H9 (cell line): Measurements from ENCODE around the gene S100B. TPM values are rescaled to one million over a fixed set of nuclear protein-coding genes. Genes with fewer than 3 reads are reported as not detected.

Experiments
- DNase-seq: peaks from one replicate; pipeline ENCODE4 v3.0.0-alpha.2; 2017
- H2AFZ ChIP-seq: one replicate; pipeline ENCODE4 v1.6.1; 2013; ENCODE audit warnings: mild to moderate bottlenecking, low read length, control low read depth, moderate library complexity
- H2AK5ac ChIP-seq: 2 replicates; pipeline ENCODE4 v1.6.1; 2013; ENCODE audit warnings: low read length, control low read depth, mixed read lengths; ENCODE audit not compliant: insufficient read length
- H2BK120ac ChIP-seq: one replicate; pipeline ENCODE4 v1.6.1; 2013; ENCODE audit warnings: low read depth, mild to moderate bottlenecking, low read length, control low read depth, inconsistent platforms; ENCODE audit not compliant: poor library complexity, severe bottlenecking
- H2BK12ac ChIP-seq: 2 replicates; pipeline ENCODE4 v1.6.1; 2013; ENCODE audit warnings: low read length, control low read depth, mixed read lengths, low read depth; ENCODE audit not compliant: insufficient read length
- H2BK15ac ChIP-seq: 2 replicates; pipeline ENCODE4 v1.6.1; 2013; ENCODE audit warnings: low read depth, low read length, control low read depth
- H2BK20ac ChIP-seq: one replicate; pipeline ENCODE4 v1.6.1; 2013; ENCODE audit warnings: low read depth, mild to moderate bottlenecking, low read length, control low read depth, inconsistent platforms; ENCODE audit not compliant: poor library complexity, severe bottlenecking
- H2BK5ac ChIP-seq: 2 replicates; pipeline ENCODE4 v1.6.1; 2013; ENCODE audit warnings: low read length, control low read depth, mixed read lengths; ENCODE audit not compliant: insufficient read length
- H3K14ac ChIP-seq: 2 replicates; pipeline ENCODE4 v1.6.1; 2013; ENCODE audit warnings: low read length, control low read depth; ENCODE audit not compliant: insufficient read depth
- H3K18ac ChIP-seq: 2 replicates; pipeline ENCODE4 v1.6.1; 2013; ENCODE audit warnings: low read depth, mild to moderate bottlenecking, mixed read lengths, low read length, control low read depth; ENCODE audit not compliant: insufficient read length
- H3K23ac ChIP-seq: 2 replicates; pipeline ENCODE4 v1.6.1; 2013; ENCODE audit warnings: low read length, control low read depth, mixed read lengths, low read depth; ENCODE audit not compliant: insufficient read length
- H3K23me2 ChIP-seq: 2 replicates; pipeline ENCODE4 v1.6.1; 2013; ENCODE audit warnings: low read depth, mild to moderate bottlenecking, mixed read lengths, low read length, control low read depth; ENCODE audit not compliant: insufficient read length, poor library complexity, severe bottlenecking
- H3K27ac ChIP-seq: 2 replicates; pipeline ENCODE4 v1.5.1; 2013; ENCODE audit warnings: low read length, control low read depth, mixed read lengths, low read depth; ENCODE audit not compliant: insufficient read length
- H3K27me3 ChIP-seq: 2 replicates; pipeline ENCODE4 v1.6.1; 2013; ENCODE audit warnings: low read length, control low read depth, inconsistent platforms; ENCODE audit not compliant: insufficient read depth
- H3K4ac ChIP-seq: 2 replicates; pipeline ENCODE4 v1.6.1; 2013; ENCODE audit warnings: low read depth, mild to moderate bottlenecking, control low read depth, inconsistent platforms, low read length, moderate library complexity
- H3K4me1 ChIP-seq: 2 replicates; pipeline ENCODE4 v1.6.1; 2013; ENCODE audit warnings: low read length, control low read depth, inconsistent platforms; ENCODE audit not compliant: insufficient read depth
- H3K4me2 ChIP-seq: 2 replicates; pipeline ENCODE4 v1.6.1; 2013; ENCODE audit warnings: low read length, control low read depth, mixed read lengths; ENCODE audit not compliant: insufficient read length, insufficient read depth
- H3K56ac ChIP-seq: 2 replicates; pipeline ENCODE4 v1.6.1; 2013; ENCODE audit warnings: low read depth, mild to moderate bottlenecking, mixed read lengths, low read length, control low read depth; ENCODE audit not compliant: insufficient read length
- H3K79me1 ChIP-seq: 2 replicates; pipeline ENCODE4 v1.6.1; 2013; ENCODE audit warnings: low read depth, mild to moderate bottlenecking, moderate library complexity, low read length, control low read depth, inconsistent platforms; ENCODE audit not compliant: insufficient read depth, poor library complexity, severe bottlenecking
- H3K79me2 ChIP-seq: 2 replicates; pipeline ENCODE4 v1.6.1; 2013; ENCODE audit warnings: low read length, control low read depth, inconsistent platforms; ENCODE audit not compliant: insufficient read depth
- H3K9ac ChIP-seq: 2 replicates; pipeline ENCODE4 v1.6.1; 2013; ENCODE audit warnings: low read length, control low read depth, mixed read lengths; ENCODE audit not compliant: insufficient read length; ENCODE audit errors: extremely low read depth
- H3K9me3 ChIP-seq: one replicate; pipeline ENCODE4 v1.6.1; 2013; ENCODE audit warnings: low read depth, low read length, inconsistent platforms; ENCODE audit not compliant: control insufficient read depth
- H3T11ph ChIP-seq: one replicate; pipeline ENCODE4 v1.6.1; 2013; ENCODE audit warnings: mild to moderate bottlenecking, low read length, control low read depth, inconsistent platforms
- H4K20me1 ChIP-seq: one replicate; pipeline ENCODE4 v1.6.1; 2013; ENCODE audit not compliant: control insufficient read depth, insufficient read length, insufficient read depth
- H4K5ac ChIP-seq: 2 replicates; pipeline ENCODE4 v1.6.1; 2013; ENCODE audit warnings: low read depth, mild to moderate bottlenecking, mixed read lengths, low read length, control low read depth; ENCODE audit not compliant: insufficient read length
- H4K8ac ChIP-seq: replicated peaks from 2 replicates; pipeline ENCODE4 v1.6.1; 2013; ENCODE audit warnings: low read length, control low read depth, mixed read lengths, low read depth; ENCODE audit not compliant: insufficient read length
- H4K91ac ChIP-seq: 2 replicates; pipeline ENCODE4 v1.6.1; 2013; ENCODE audit warnings: low read depth, mild to moderate bottlenecking, moderate library complexity, mixed read lengths, low read length, control low read depth; ENCODE audit not compliant: insufficient read length
- H3K27ac Mint-ChIP-seq, 3 experiments: 2 replicates in 2 of 3; 3 replicates in 1 of 3; pipeline ENCODE4 v1.8.0; 2020 to 2021; ENCODE audit warnings: mixed read lengths in 3 of 3, mild to moderate bottlenecking in 1 of 3, moderate library complexity in 1 of 3
- H3K27me3 Mint-ChIP-seq: 2 replicates; pipeline ENCODE4 v1.8.0; 2021; ENCODE audit warnings: low read depth, mild to moderate bottlenecking, moderate library complexity, mixed read lengths
- H3K36me3 Mint-ChIP-seq, 3 experiments: 2 replicates in 2 of 3; 3 replicates in 1 of 3; pipeline ENCODE4 v1.8.0; 2020 to 2021; ENCODE audit warnings: low read depth in 3 of 3, mixed read lengths in 3 of 3; ENCODE audit not compliant: insufficient read depth in 1 of 3
- H3K4me1 Mint-ChIP-seq, 2 experiments: 2 replicates each; pipeline ENCODE4 v1.8.0; 2020; ENCODE audit warnings: mixed read lengths in 2 of 2
- H3K4me3 Mint-ChIP-seq, 2 experiments: 2 replicates in 1 of 2; 3 replicates in 1 of 2; pipeline ENCODE4 v1.8.0; 2020 to 2021; ENCODE audit warnings: mild to moderate bottlenecking in 2 of 2, mixed read lengths in 2 of 2, moderate library complexity in 1 of 2
- H3K9me3 Mint-ChIP-seq, 2 experiments: 2 replicates in 1 of 2; 3 replicates in 1 of 2; pipeline ENCODE4 v1.8.0; 2020; ENCODE audit warnings: mild to moderate bottlenecking in 2 of 2, mixed read lengths in 2 of 2, moderate library complexity in 1 of 2
- CTCF ChIP-seq: fragments of 200-600 bp; sonication (generic); conservative IDR thresholded peaks from 3 replicates; pipeline ENCODE4 v1.8.0; 2021; ENCODE audit warnings: antibody characterized with exemption, mild to moderate bottlenecking
- WGBS: extraction: QIAGEN DNeasy Blood & Tissue Kit; methylation state at CpG from one replicate; pipeline ENCODE4 v1.1.7; 2013; ENCODE audit warnings: missing lambda C conversion rate, low lambda C conversion rate, mixed read lengths; ENCODE audit not compliant: insufficient read length; ENCODE audit errors: extremely low coverage; 5-methylcytosine and 5-hydroxymethylcytosine counted together
- total RNA-seq: library from RNA; stranded (reverse); gene quantifications from 2 replicates; pipeline ENCODE4 v1.2.1, GENCODE V29; 2021

Gene S100B
- total RNA-seq, 1 experiment from 2014 or later = 0.26 TPM

GRCh38 chr21:46554431-46555224, 50.3 kb downstream of the S100B start:
- Histone ChIP-seq H3K4ac (no peak overlapping the region), H4K5ac (no peak overlapping the region), H2AK5ac (no peak overlapping the region), H3K4me1 (no peaks in the 10 kb centered on the region), H3K79me1 (no peaks in the 10 kb centered on the region), H3K9me3 (no peaks in the 10 kb centered on the region), H2BK12ac (no peak overlapping the region), H3K23ac (no peak overlapping the region), H2BK20ac (no peak overlapping the region), H2BK120ac (no peak overlapping the region), H4K8ac (no peak overlapping the region), H3K14ac (no peak overlapping the region; the same call in 1 of the 2 replicates), H3K9ac (no peak overlapping the region), H3K56ac (no peak overlapping the region), H3K18ac (no peak overlapping the region), H3K79me2 (0 out of 2 replicates have a peak, but pooled peaks cover 2% of the 10 kb centered on the region), H2BK15ac (no peak overlapping the region), H3K4me2 (no peak overlapping the region), H3K23me2 (no peaks in the 10 kb centered on the region), H4K20me1 (peaks cover 2% of the 10 kb centered on the region), H2AFZ (no peak overlapping the region), H3K27me3 (no peaks in the 10 kb centered on the region), H3K27ac (no peak overlapping the region), H4K91ac (no peak overlapping the region), H2BK5ac (no peak overlapping the region), H3T11ph (no peak overlapping the region)
- Mint-ChIP-seq H3K4me1 (no peaks in the 10 kb centered on the region), H3K27me3 (no peaks in the 10 kb centered on the region), H3K36me3 (peaks cover 9 to 57% (median 51%) of the 10 kb centered on the region in 3 experiments; a peak in 6 of 7 replicates), H3K9me3 (no peaks in the 10 kb centered on the region; a peak in 1 of 5 replicates), H3K4me3 (no peak overlapping the region), H3K27ac (no peak overlapping the region; a peak in 1 of 7 replicates)
- no CpG with 5 or more reads among the region's 30 CpGs for WGBS
- TF ChIP-seq CTCF = no peak
- DNase-seq = no peak
